GM12878 (cell line): ENCODE measurements around the gene SLC2A5. TPM values are rescaled to one million over a fixed set of nuclear protein-coding genes. Genes with fewer than 3 reads are reported as not detected.

Experiments
- ATAC-seq: fragments of 200-7000 bp; cut with Tn5 transposase; 3 replicates; pipeline ENCODE4 v1.9.1; 2020; ENCODE audit warnings: mild to moderate bottlenecking, moderate library complexity
- BruUV-seq: library from RNA; stranded (reverse); fragments of 400-500 nt; replicated peaks from 2 replicates; lab custom pipeline; 2021; lab: Mats Ljungman, UMichigan
- CTCF ChIA-PET: fragments of 300-600 bp; sonication (Branson Sonifier 250); formaldehyde crosslinking; extraction: SDS; loops from one replicate; lab custom pipeline; 2021; ENCODE audit warnings: inconsistent platforms; lab: Yijun Ruan, JAX
- POLR2A ChIA-PET: fragments of 350-600 bp; formaldehyde crosslinking; extraction: SDS; loops from one replicate; lab custom pipeline; 2021; ENCODE audit warnings: inconsistent platforms; lab: Charles Lee
- RAD21 ChIA-PET: fragments of 300-600 bp; sonication (Branson Sonifier 250); formaldehyde crosslinking; loops from one replicate; lab custom pipeline; 2023; ENCODE audit warnings: antibody characterized with exemption; ENCODE audit not compliant: unreplicated experiment; lab: Charles Lee
- SMC1A ChIA-PET: fragments of 300-600 bp; sonication (Branson Sonifier 250); formaldehyde crosslinking; loops from one replicate; lab custom pipeline; 2023; ENCODE audit not compliant: unreplicated experiment, uncharacterized antibody; lab: Charles Lee
- DNase-seq: peaks from one replicate; pipeline ENCODE4 v3.0.0-alpha.2; 2011; ENCODE audit warnings: low read depth, low spot score
- FAIRE-seq: peaks from 3 replicates; lab custom pipeline; 2011; peaks lifted over from hg19 to GRCh38; lab: Jason Lieb, UNC
- H2AFZ ChIP-seq: 2 replicates; pipeline ENCODE4 v1.6.0; 2011; ENCODE audit warnings: low read depth, low read length, control low read depth; ENCODE audit not compliant: control insufficient read depth
- H3K27ac ChIP-seq: 2 replicates; pipeline ENCODE4 v1.5.1; 2011; ENCODE audit warnings: control low read depth; ENCODE audit not compliant: control insufficient read depth, insufficient read depth
- H3K27me3 ChIP-seq, 2 experiments: replicated peaks in 1 of 2; 2 replicates each; pipeline versions ENCODE4 v1.6.0 to v1.6.1; 2011; ENCODE audit warnings: low read length in 1 of 2; ENCODE audit not compliant: control insufficient read depth in 2 of 2, insufficient read depth in 2 of 2
- H3K36me3 ChIP-seq, 2 experiments: 2 replicates each; pipeline ENCODE4 v1.5.1; 2011; ENCODE audit warnings: low read length in 1 of 2; ENCODE audit not compliant: control insufficient read depth in 2 of 2, insufficient read depth in 2 of 2
- H3K4me1 ChIP-seq: 2 replicates; pipeline ENCODE4 v1.6.1; 2011; ENCODE audit warnings: mild to moderate bottlenecking, low read length, moderate library complexity, mixed read lengths; ENCODE audit not compliant: control insufficient read depth, insufficient read depth
- H3K4me2 ChIP-seq: 2 replicates; pipeline ENCODE4 v1.6.0; 2011; ENCODE audit warnings: control low read depth; ENCODE audit not compliant: control insufficient read depth, insufficient read depth
- H3K4me3 ChIP-seq: fragments of 200-600 bp; sonication (generic); 2 replicates; pipeline ENCODE4 v1.5.1; 2016
- H3K79me2 ChIP-seq: 2 replicates; pipeline ENCODE4 v1.6.0; 2011; ENCODE audit warnings: low read length; ENCODE audit not compliant: control insufficient read depth, insufficient read depth
- H3K9ac ChIP-seq: 2 replicates; pipeline ENCODE4 v1.8.0; 2011; ENCODE audit warnings: low read length, control low read depth, mixed read lengths; ENCODE audit not compliant: control insufficient read depth, insufficient read depth
- H3K9me3 ChIP-seq: replicated peaks from 3 replicates; pipeline ENCODE4 v1.5.1; 2011; ENCODE audit warnings: mild to moderate bottlenecking, low read length; ENCODE audit not compliant: control insufficient read depth, insufficient read depth
- H4K20me1 ChIP-seq: 2 replicates; pipeline ENCODE4 v1.6.0; 2011; ENCODE audit not compliant: control insufficient read depth, insufficient read depth
- ATF3 ChIP-seq: IDR thresholded peaks from 2 replicates; pipeline ENCODE4 v1.6.1; 2011; ENCODE audit warnings: low read depth, mild to moderate bottlenecking, low read length, moderate library complexity, borderline replicate concordance; ENCODE audit errors: extremely low read depth
- CREB1 ChIP-seq: IDR thresholded peaks from 2 replicates; pipeline ENCODE4 v1.6.1; 2012; ENCODE audit warnings: low read depth, mild to moderate bottlenecking, inconsistent platforms
- EGR1 ChIP-seq, 2 experiments: IDR thresholded peaks; 1 replicate in 1 of 2; 2 replicates in 1 of 2; pipeline ENCODE4 v1.6.1; 2011 to 2012; ENCODE audit warnings: low read depth in 2 of 2, low read length in 2 of 2, borderline replicate concordance in 1 of 2, mild to moderate bottlenecking in 1 of 2, moderate library complexity in 1 of 2
- JUND ChIP-seq: IDR thresholded peaks from 2 replicates; pipeline ENCODE4 v1.6.1; 2012; ENCODE audit warnings: low read depth, mild to moderate bottlenecking, low read length, improper control_type of control experiment, moderate library complexity
- NFXL1 ChIP-seq: fragments of 450-650 bp; IDR thresholded peaks from 2 replicates; pipeline ENCODE4 v1.6.1; 2017; ENCODE audit warnings: antibody characterized with exemption, mild to moderate bottlenecking, borderline replicate concordance
- PAX8 ChIP-seq: fragments of 450-650 bp; IDR thresholded peaks from 2 replicates; pipeline ENCODE4 v1.6.1; 2017; ENCODE audit warnings: mild to moderate bottlenecking, moderate library complexity
- RUNX3 ChIP-seq: IDR thresholded peaks from 2 replicates; pipeline ENCODE4 v1.6.1; 2012; ENCODE audit warnings: low read length, inconsistent platforms
- SREBF1 ChIP-seq: IDR thresholded peaks from 2 replicates; pipeline ENCODE4 v1.6.1; 2012; ENCODE audit warnings: mild to moderate bottlenecking, low read length
- STAT1 ChIP-seq: fragments of 450-650 bp; conservative IDR thresholded peaks from 2 replicates; pipeline ENCODE4 v1.6.1; 2014; ENCODE audit warnings: antibody characterized with exemption, mild to moderate bottlenecking
- TCF12 ChIP-seq: IDR thresholded peaks from 2 replicates; pipeline ENCODE4 v1.6.1; 2011; ENCODE audit warnings: low read depth, mild to moderate bottlenecking, low read length
- ZNF274 ChIP-seq: IDR thresholded peaks from one replicate; pipeline ENCODE4 v1.8.0; 2011; ENCODE audit not compliant: insufficient read length, insufficient read depth
- WGBS: methylation state at CpG from one replicate; pipeline ENCODE4 v1.1.6; 2016; ENCODE audit warnings: low lambda C conversion rate; ENCODE audit not compliant: insufficient replicate concordance, insufficient coverage; ENCODE audit errors: missing lambda C conversion rate; 5-methylcytosine and 5-hydroxymethylcytosine counted together
- in situ Hi-C: fragments of 300-500 bp; cut with MboI; formaldehyde crosslinking; loops from 9 replicates; pipeline ENCODE4 v1.14.3; 2018; ENCODE audit warnings: mixed read lengths
- intact Hi-C: fragments of 100-400 bp; cut with micrococcal nuclease; formaldehyde crosslinking; loops from one replicate; pipeline ENCODE4 v1.14.2; 2022; ENCODE audit not compliant: unreplicated experiment
- polyA plus RNA-seq, 11 experiments: library from polyadenylated mRNA; depleted of rRNA in 4 of 11; unstranded in 6 of 11; stranded (reverse) in 5 of 11; fragments of >200 nt; fragmentation: Nextera tagmentation in 4 of 11; fragmentation: Illumina TruSeq in 1 of 11; extraction: Ambion mirVana in 4 of 11; extraction: Trizol in 1 of 11; gene quantifications; 1 replicate in 1 of 11; 2 replicates in 10 of 11; pipeline versions ENCODE4 v1.2.1 to v1.2.3, GENCODE V29; 2011 to 2016; ENCODE audit warnings: inconsistent platforms in 2 of 11, missing spikeins in 2 of 11, low read depth in 1 of 11
- total RNA-seq, 4 experiments: library from RNA; depleted of rRNA in 3 of 4; stranded (reverse); fragments of >200 nt in 3 of 4; fragmentation: Illumina TruSeq in 1 of 4; extraction: Trizol in 1 of 4; gene quantifications; 2 replicates each; pipeline versions ENCODE4 v1.2.1 to v1.2.3, GENCODE V29; 2013 to 2021
- TF ChIP-seq, protein P1 (sequence below): IDR thresholded peaks from 2 replicates; pipeline ENCODE4 v1.6.1; 2012; ENCODE audit warnings: mild to moderate bottlenecking, low read depth, low read length
- TF ChIP-seq, protein P2 (sequence below): IDR thresholded peaks from 2 replicates; pipeline ENCODE4 v1.6.1; 2012; ENCODE audit warnings: low read length, inconsistent platforms

The SLC2A5 gene
- total and polyA plus RNA-seq, 10 of the 15 experiments (the other 5 are each of a cell fraction or from before 2014, with no cell fraction given), result 4.5 to 76.6 (median 23.9) TPM

DNA sequence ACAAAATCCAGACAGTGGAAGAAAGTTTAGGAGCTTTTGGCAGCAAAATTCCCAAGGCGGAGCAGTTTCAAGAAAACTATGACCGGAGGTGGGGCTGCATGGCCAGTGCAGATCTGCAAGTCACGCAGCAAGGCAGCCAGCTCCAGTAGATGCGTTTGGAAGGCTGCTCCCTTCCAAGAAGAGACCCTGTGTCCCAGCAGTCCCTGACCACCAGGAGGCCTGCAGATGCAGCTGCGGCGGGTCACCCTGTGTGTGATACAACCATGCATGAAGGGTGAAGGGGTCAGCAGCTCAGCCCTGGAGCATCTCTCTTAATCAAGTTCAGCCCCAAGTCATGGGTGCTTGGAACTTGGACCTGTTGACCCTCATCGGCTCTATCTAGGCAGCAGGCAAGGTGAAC, 30.1 kb upstream of the SLC2A5 start:
- in situ Hi-C loops, result no loop called here
- no peak for ATAC-seq
- CTCF ChIA-PET, result interaction anchor here (1.1 to 6.2 kb wide), 6 partner anchors 19 to 182 kb away, joined by 4 to 126 read pairs (median 28); no protein-coding TSS in a partner anchor
- Histone ChIP-seq H3K4me2 (no peak overlapping the region), H3K27me3 (no peaks in the 10 kb centered on the region), H3K4me1 (no peaks in the 10 kb centered on the region), H3K36me3 (no peaks in the 10 kb centered on the region; a peak in 1 of 4 replicates), H3K4me3 (no peak overlapping the region), H3K9ac (no peak overlapping the region), H2AFZ (no peak overlapping the region), H3K79me2 (no peaks in the 10 kb centered on the region), H3K27ac (no peak overlapping the region), H3K9me3 (no peaks in the 10 kb centered on the region; the same call in 1 of the 3 replicates), H4K20me1 (no peaks in the 10 kb centered on the region)
- SMC1A ChIA-PET, result interaction anchor here (1.4 to 3.4 kb wide), 3 partner anchors 18 to 94 kb away, joined by 4 to 38 read pairs (median 18); no protein-coding TSS in a partner anchor
- POLR2A ChIA-PET, result no interaction called here
- BruUV-seq, result no TSS peak
- WGBS, result 73% methylated on average over 7 of the region's 7 CpGs
- no peak for DNase-seq
- RAD21 ChIA-PET, result interaction anchor here (0.9 to 1.3 kb wide), 2 partner anchors 95 to 182 kb away, joined by 3 to 4 read pairs; no protein-coding TSS in a partner anchor
- TF ChIP-seq ZNF274, result no peak
- no peak for TF ChIP-seq SREBF1
- TF ChIP-seq EGR1 (IDR thresholded peaks at IDR 0.05; ENCODE audit: borderline replicate concordance in 1 of 2, low read depth in 2 of 2, low read length in 2 of 2), result no peak
- no peak for TF ChIP-seq JUND
- TF ChIP-seq RUNX3, result no peak
- TF ChIP-seq STAT1, result no peak
- TF ChIP-seq, protein P1, sequence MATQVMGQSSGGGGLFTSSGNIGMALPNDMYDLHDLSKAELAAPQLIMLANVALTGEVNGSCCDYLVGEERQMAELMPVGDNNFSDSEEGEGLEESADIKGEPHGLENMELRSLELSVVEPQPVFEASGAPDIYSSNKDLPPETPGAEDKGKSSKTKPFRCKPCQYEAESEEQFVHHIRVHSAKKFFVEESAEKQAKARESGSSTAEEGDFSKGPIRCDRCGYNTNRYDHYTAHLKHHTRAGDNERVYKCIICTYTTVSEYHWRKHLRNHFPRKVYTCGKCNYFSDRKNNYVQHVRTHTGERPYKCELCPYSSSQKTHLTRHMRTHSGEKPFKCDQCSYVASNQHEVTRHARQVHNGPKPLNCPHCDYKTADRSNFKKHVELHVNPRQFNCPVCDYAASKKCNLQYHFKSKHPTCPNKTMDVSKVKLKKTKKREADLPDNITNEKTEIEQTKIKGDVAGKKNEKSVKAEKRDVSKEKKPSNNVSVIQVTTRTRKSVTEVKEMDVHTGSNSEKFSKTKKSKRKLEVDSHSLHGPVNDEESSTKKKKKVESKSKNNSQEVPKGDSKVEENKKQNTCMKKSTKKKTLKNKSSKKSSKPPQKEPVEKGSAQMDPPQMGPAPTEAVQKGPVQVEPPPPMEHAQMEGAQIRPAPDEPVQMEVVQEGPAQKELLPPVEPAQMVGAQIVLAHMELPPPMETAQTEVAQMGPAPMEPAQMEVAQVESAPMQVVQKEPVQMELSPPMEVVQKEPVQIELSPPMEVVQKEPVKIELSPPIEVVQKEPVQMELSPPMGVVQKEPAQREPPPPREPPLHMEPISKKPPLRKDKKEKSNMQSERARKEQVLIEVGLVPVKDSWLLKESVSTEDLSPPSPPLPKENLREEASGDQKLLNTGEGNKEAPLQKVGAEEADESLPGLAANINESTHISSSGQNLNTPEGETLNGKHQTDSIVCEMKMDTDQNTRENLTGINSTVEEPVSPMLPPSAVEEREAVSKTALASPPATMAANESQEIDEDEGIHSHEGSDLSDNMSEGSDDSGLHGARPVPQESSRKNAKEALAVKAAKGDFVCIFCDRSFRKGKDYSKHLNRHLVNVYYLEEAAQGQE, result no peak
- TF ChIP-seq TCF12, result no peak
- no peak for TF ChIP-seq NFXL1
- TF ChIP-seq, protein P2, sequence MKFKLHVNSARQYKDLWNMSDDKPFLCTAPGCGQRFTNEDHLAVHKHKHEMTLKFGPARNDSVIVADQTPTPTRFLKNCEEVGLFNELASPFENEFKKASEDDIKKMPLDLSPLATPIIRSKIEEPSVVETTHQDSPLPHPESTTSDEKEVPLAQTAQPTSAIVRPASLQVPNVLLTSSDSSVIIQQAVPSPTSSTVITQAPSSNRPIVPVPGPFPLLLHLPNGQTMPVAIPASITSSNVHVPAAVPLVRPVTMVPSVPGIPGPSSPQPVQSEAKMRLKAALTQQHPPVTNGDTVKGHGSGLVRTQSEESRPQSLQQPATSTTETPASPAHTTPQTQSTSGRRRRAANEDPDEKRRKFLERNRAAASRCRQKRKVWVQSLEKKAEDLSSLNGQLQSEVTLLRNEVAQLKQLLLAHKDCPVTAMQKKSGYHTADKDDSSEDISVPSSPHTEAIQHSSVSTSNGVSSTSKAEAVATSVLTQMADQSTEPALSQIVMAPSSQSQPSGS, result no peak
- TF ChIP-seq CREB1, result no peak
- TF ChIP-seq ATF3, result no peak
- TF ChIP-seq PAX8, result no peak
- intact Hi-C loops, result no loop called here
- no peak for FAIRE-seq
